BLaER1 treated with 17β-estradiol and CSF1 and Interleukin-3, amounts not matched to agents 10 nM and 100 nM (cell line): ENCODE data around the gene PPP2R5A.
A peak's percentile ranks its signal among the peaks of the same experiment; 100 is the strongest.

Experiments used
- H3K27ac ChIP-seq, 11 experiments: shearing (Covaris generic); formaldehyde crosslinking; 2 replicates each; pipeline ENCODE4 v1.8.1; 2022
- H3K27me3 ChIP-seq, 11 experiments: shearing (Covaris generic); formaldehyde crosslinking; 2 replicates each; pipeline ENCODE4 v1.8.1; 2022
- H3K36me3 ChIP-seq, 11 experiments: shearing (Covaris generic); formaldehyde crosslinking; 2 replicates each; pipeline ENCODE4 v1.8.1; 2022
- H3K4me1 ChIP-seq, 10 experiments: shearing (Covaris generic); formaldehyde crosslinking; 2 replicates each; pipeline ENCODE4 v1.8.1; 2022
- H3K4me2 ChIP-seq, 11 experiments: shearing (Covaris generic); formaldehyde crosslinking; 2 replicates each; pipeline ENCODE4 v1.8.1; 2022
- H3K4me3 ChIP-seq, 10 experiments: shearing (Covaris generic); formaldehyde crosslinking; 2 replicates each; pipeline ENCODE4 v1.8.1; 2022
- H3K9ac ChIP-seq, 11 experiments: shearing (Covaris generic); formaldehyde crosslinking; 2 replicates each; pipeline ENCODE4 v1.8.1; 2022
- H3K9me3 ChIP-seq, 11 experiments: shearing (Covaris generic); formaldehyde crosslinking; replicated peaks in 1 of 11; 2 replicates each; pipeline ENCODE4 v1.8.1; 2022
- H4K20me1 ChIP-seq, 11 experiments: shearing (Covaris generic); formaldehyde crosslinking; 2 replicates each; pipeline ENCODE4 v1.8.1; 2022
- Cebpa-rat ChIP-seq, 11 experiments: shearing (Covaris generic); IDR thresholded peaks; 2 replicates each; pipeline ENCODE4 v1.8.1; 2022

The PPP2R5A gene

DNA sequence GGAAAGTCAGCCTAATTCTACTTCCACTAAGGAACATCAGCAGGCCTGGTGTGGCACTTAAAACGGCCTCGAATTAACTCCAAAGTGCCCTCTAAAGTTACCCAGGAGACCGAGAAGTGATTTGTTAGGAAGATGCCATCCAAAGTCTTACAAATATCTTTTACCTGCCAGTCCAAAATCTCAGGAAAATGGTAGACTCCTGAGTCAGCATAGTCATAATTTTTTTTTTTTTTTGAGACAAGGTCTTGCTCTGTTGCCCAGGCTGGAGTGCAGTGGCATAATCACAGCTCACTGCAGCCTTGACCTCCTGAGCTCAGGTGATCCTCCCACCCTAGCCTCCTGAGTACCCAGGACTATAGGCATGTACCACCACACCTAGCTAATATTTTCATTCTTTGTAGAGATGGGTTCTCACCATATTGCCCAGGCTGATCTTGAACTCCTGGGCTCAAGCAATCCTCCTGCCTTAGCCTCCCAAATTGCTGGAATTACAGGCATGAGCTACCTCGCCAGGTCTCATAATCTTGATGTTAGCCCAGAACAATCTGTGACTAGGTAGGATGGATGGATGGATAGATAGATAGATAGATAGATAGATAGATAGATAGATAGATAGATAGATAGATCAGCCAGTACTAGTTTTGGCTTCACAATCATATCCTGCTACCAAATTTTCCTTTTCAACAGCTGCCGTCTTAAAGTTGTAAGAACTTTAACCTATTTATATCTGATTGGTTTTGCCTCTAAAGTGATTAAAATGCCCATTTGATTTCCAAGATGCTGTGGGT lies 25.3 kb upstream of the PPP2R5A start:
- Histone ChIP-seq H3K27me3 (no peaks in the 10 kb centered on the region), H3K9ac (no peak overlapping the region), H3K36me3 (no peaks in the 10 kb centered on the region), H3K4me2 (peak overlapping the region in 5 of 11 experiments; percentile 3 to 32 (median 10); a peak in 5 of 22 replicates), H3K27ac (peak overlapping the region in 6 of 11 experiments; percentile 3 to 31 (median 13); a peak in 5 of 22 replicates), H4K20me1 (no peaks in the 10 kb centered on the region), H3K4me3 (no peak overlapping the region), H3K9me3 (peaks cover 0 to 3% (median 0%) of the 10 kb centered on the region in 11 experiments; a peak in 2 of 22 replicates), H3K4me1 (peaks cover 25 to 53% (median 34%) of the 10 kb centered on the region in 10 experiments)
- TF ChIP-seq Cebpa-rat (IDR thresholded peaks at IDR 0.05) = no peak

DNA sequence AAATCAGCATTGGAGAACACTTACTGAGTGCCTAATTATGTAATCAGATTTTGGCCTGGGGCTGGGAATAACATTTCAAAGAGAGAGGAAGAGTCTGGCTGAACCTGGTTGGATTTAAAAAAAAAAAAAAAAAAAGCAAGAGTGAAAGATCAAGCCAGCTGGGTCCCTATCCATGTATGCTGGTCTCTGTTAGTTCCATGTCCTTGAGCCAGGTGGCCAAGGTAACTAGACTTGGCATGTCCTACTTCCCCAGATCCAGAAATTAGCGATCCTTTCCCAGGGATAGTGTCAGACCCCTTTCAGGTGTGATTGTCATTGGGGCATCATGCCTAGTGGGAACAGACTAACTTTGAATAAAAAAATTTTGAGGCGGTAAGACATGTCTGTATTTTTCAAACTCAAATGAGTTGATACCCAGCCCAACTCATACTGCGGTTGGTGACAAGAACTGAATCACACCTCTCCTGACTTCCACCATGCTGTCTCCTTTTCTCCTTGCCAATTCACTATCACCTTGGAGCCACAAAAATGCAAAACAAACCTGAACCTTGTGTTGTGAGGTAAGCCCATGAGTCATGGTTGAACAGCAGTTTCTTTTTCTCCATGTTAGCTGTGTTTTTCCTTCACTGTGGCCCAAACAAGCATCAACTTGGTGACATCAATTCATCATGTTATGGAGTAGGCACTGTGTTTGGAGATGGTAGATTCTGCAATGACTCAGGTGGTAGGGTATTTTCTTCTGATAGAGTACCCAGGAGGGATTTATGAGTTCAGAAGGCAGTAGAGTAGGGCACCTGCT lies 24.5 kb upstream of the PPP2R5A start:
- no peaks in the 10 kb centered on the region for H3K36me3 ChIP-seq
- no peak overlapping the region for H3K9ac ChIP-seq
- H3K4me1 ChIP-seq = peaks cover 17 to 44% (median 25%) of the 10 kb centered on the region in 10 experiments
- TF ChIP-seq Cebpa-rat (IDR thresholded peaks at IDR 0.05) = no peak
- H3K9me3 ChIP-seq = peaks cover 0 to 3% (median 0%) of the 10 kb centered on the region in 11 experiments; a peak in 2 of 22 replicates
- no peaks in the 10 kb centered on the region for H4K20me1 ChIP-seq
- no peak overlapping the region for H3K4me3 ChIP-seq
- H3K27ac ChIP-seq = no peak overlapping the region; a peak in 1 of 22 replicates
- H3K4me2 ChIP-seq = peak overlapping the region in 6 of 11 experiments; percentile 3 to 48 (median 12); a peak in 7 of 22 replicates
- no peaks in the 10 kb centered on the region for H3K27me3 ChIP-seq

DNA sequence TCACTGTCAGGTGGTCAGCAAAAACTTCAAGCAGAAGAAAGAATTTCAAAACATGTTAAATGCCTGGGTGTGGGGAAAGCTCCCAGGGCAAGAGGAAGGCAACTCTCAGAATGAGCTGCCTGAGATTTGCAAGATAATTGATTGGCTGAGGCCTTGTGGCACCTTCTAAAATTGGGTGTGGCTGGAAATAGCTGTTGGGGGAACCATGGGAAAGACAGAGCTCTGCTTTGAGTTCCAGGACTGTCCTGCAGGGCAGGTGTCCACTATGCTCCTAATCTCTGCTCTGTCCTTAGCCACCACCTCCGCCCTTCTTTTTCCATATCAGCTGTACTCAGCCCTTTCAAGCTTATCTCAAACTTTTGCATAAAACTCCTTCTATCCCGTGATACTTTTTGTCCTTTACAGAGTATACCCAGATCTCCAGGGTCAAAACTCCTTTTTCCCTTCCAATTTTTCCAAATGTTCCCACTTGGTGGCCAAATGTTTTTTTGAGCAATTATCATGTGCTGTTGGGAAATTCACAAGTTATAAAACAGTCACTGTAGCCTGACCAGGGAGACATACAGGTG lies 23.8 kb upstream of the PPP2R5A start:
- no peak for TF ChIP-seq Cebpa-rat (IDR thresholded peaks at IDR 0.05)
- no peak overlapping the region for H3K27ac ChIP-seq

DNA sequence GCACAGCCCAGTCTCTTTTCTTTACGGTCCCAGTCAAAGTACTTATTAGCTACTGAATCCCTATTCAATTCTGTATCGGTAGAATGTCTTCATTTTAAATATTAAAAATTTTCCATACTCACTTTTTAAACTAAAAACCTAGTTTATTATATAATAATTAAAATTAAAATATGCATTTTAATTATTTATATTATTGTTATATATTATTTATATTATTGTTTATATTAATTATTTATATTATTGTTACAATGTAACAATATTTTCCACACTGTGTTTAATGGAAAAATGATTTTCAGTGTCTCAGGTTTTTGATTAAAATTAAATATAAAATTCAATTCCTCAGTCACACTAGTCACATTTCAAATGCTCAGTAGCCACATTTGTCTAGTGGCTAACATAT lies 18.2 kb upstream of the PPP2R5A start:
- Histone ChIP-seq H3K27ac (no peak overlapping the region), H4K20me1 (no peaks in the 10 kb centered on the region), H3K36me3 (no peaks in the 10 kb centered on the region), H3K4me1 (peaks cover 0 to 9% (median 7%) of the 10 kb centered on the region in 10 experiments; a peak in 14 of 20 replicates), H3K4me3 (no peak overlapping the region), H3K27me3 (no peaks in the 10 kb centered on the region), H3K4me2 (peak overlapping the region in 8 of 11 experiments; percentile 11 to 51 (median 38); a peak in 11 of 22 replicates), H3K9ac (no peak overlapping the region), H3K9me3 (no peaks in the 10 kb centered on the region)
- TF ChIP-seq Cebpa-rat (IDR thresholded peaks at IDR 0.05) = no peak

More for the DNA sequence above, 23.8 kb upstream of the PPP2R5A start:
- H3K36me3 ChIP-seq = no peaks in the 10 kb centered on the region
- H3K4me1 ChIP-seq = peaks cover 11 to 37% (median 19%) of the 10 kb centered on the region in 10 experiments
- H4K20me1 ChIP-seq = no peaks in the 10 kb centered on the region
- no peaks in the 10 kb centered on the region for H3K27me3 ChIP-seq
- no peak overlapping the region for H3K9ac ChIP-seq
- H3K4me3 ChIP-seq = no peak overlapping the region
- H3K4me2 ChIP-seq = 0 out of 22 replicates have a peak overlapping the region, but pooled peaks of 1 of the 11 experiments have one; percentile 10
- H3K9me3 ChIP-seq = peaks cover 0 to 3% (median 0%) of the 10 kb centered on the region in 11 experiments; a peak in 2 of 22 replicates

DNA sequence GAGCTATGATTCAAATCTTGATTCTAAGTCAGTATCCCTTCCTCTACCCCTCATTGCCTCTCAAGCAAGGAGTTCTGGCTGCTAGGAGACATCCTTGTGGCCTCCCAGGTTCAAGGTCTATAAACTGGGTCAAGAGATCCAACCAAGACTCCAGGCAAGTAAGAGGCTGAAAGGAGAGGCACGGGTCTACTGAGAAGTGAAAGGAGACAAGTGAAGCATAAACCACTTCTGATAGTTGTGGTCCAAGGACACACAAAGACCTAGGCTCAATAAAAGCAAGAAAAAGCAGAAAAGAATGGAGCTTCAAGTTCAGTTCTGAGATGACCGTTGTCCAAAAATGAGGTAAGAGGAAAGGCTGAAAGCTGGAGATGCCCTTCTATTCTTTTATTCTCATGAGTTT lies 17.8 kb upstream of the PPP2R5A start:
- Histone ChIP-seq H3K27me3 (no peaks in the 10 kb centered on the region), H3K9me3 (no peaks in the 10 kb centered on the region), H3K27ac (no peak overlapping the region; a peak in 1 of 22 replicates), H3K36me3 (no peaks in the 10 kb centered on the region), H3K4me1 (peaks cover 0 to 9% (median 7%) of the 10 kb centered on the region in 10 experiments; a peak in 14 of 20 replicates), H3K4me2 (peak overlapping the region in 9 of 11 experiments; percentile 11 to 51 (median 32); a peak in 15 of 22 replicates), H4K20me1 (no peaks in the 10 kb centered on the region), H3K9ac (no peak overlapping the region), H3K4me3 (no peak overlapping the region)
- TF ChIP-seq Cebpa-rat (IDR thresholded peaks at IDR 0.05) = no peak

DNA sequence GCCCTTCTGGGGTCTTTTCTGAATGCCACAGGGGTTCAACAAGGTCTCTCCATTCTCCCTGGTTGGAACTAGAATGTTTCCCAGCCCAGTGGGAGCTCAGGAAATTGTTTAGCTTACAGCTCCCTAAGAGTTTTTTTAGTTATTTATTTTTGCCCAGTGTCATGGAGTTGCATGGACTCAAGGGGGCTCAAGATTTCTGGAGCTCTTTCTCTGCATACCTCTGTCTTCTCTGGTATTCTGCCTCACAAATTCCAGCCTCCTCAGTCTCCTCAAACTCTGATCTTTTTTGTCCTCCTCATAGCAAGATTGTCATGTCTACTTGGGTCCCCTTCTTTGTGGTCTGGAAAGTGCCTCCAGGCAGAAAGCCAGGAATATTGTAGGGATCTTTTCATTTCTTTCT lies 15.9 kb upstream of the PPP2R5A start:
- Histone ChIP-seq H3K9ac (no peak overlapping the region), H3K4me2 (no peak overlapping the region), H3K9me3 (no peaks in the 10 kb centered on the region), H4K20me1 (no peaks in the 10 kb centered on the region), H3K4me3 (no peak overlapping the region), H3K27me3 (no peaks in the 10 kb centered on the region), H3K27ac (no peak overlapping the region), H3K4me1 (peaks cover 0 to 9% (median 7%) of the 10 kb centered on the region in 10 experiments; a peak in 14 of 20 replicates), H3K36me3 (no peaks in the 10 kb centered on the region)
- TF ChIP-seq Cebpa-rat (IDR thresholded peaks at IDR 0.05) = no peak

DNA sequence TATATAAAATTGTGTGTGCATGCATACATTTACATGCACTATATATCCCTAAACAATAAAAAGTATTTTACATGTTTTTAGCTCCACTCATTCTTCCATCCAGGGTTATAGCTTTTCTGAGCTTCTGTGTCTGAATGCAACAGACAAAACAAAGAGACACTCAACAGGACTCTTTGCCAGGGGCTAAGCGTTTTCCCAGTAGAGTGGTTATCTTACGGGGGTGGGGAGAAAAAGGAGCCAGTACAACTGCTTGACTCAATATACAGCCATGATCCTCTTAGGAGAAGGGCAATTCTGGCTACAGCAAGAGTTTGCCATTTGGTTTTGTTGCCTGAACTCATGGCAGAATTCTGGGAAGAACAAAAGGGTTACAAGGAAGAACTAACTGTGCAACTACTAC lies 14.6 kb upstream of the PPP2R5A start:
- Histone ChIP-seq H4K20me1 (no peaks in the 10 kb centered on the region), H3K9me3 (no peaks in the 10 kb centered on the region), H3K27me3 (no peaks in the 10 kb centered on the region), H3K4me2 (no peak overlapping the region), H3K9ac (no peak overlapping the region), H3K4me3 (no peak overlapping the region), H3K27ac (no peak overlapping the region), H3K36me3 (no peaks in the 10 kb centered on the region), H3K4me1 (peaks cover 0 to 9% (median 7%) of the 10 kb centered on the region in 10 experiments; a peak in 14 of 20 replicates)
- TF ChIP-seq Cebpa-rat (IDR thresholded peaks at IDR 0.05) = no peak

DNA sequence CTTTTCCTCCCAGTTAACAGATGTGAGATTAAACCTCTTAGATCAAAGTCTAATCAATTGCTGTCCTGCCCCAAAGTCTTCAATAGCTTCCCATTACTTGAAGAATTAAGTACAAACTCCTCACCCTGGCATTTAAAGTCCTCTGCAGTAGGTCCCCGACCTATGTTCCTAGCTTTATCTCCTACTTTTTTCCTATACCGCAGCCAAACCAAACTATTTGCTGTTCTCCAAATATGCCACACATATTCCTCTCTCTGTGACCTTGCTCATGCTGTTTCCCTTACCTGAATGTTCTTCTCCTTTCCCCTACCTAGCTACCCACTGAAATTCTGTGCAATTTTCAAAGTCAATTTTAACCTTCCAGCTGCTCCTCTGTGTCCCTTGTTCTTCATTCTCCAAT lies 14.0 kb upstream of the PPP2R5A start:
- Histone ChIP-seq H3K4me2 (no peak overlapping the region), H3K9me3 (no peaks in the 10 kb centered on the region)
- TF ChIP-seq Cebpa-rat (IDR thresholded peaks at IDR 0.05) = no peak

More for the DNA sequence above, 14.0 kb upstream of the PPP2R5A start:
- Histone ChIP-seq H3K4me3 (no peak overlapping the region), H3K27ac (no peak overlapping the region), H3K27me3 (no peaks in the 10 kb centered on the region), H3K4me1 (peaks cover 0 to 9% (median 7%) of the 10 kb centered on the region in 10 experiments; a peak in 14 of 20 replicates), H4K20me1 (no peaks in the 10 kb centered on the region), H3K9ac (no peak overlapping the region), H3K36me3 (no peaks in the 10 kb centered on the region)
